DND-41 (cell line): ENCODE data around the gene TNRC6B.

ENCODE experiments used
- CTCF ChIP-seq: IDR thresholded peaks from 2 replicates; pipeline ENCODE4 v1.5.1; 2012; ENCODE audit warnings: borderline replicate concordance, low read length, moderate library complexity, mild to moderate bottlenecking; ENCODE audit not compliant: poor library complexity, severe bottlenecking; ENCODE audit errors: extremely low read depth
- EZH2 ChIP-seq: IDR thresholded peaks from 3 replicates; pipeline ENCODE4 v1.6.1; 2012; ENCODE audit warnings: borderline replicate concordance, low read depth, mild to moderate bottlenecking, moderate library complexity, low read length, inconsistent platforms; ENCODE audit not compliant: severe bottlenecking

GRCh38 chr22:40220316-40221054 lies 42.8 kb downstream of the TNRC6B start:
- TF ChIP-seq CTCF: no peak
- TF ChIP-seq EZH2: no peak
